HG02981 (cell line): ENCODE results near the gene RASGRP1.

ENCODE experiments used
- ATAC-seq: cut with Tn5 transposase; IDR thresholded peaks from one replicate; pipeline ENCODE4 v1.9.1; 2021; ENCODE audit warnings: mild to moderate bottlenecking, moderate library complexity; ENCODE audit not compliant: unreplicated experiment

The RASGRP1 gene

GRCh38 chr15:38508647-38509046 lies 56.0 kb downstream of the RASGRP1 start:
- no peak for ATAC-seq

- no peak for ATAC-seq
Measured at GRCh38 chr15:38507570-38507969, 57.0 kb downstream of the RASGRP1 start.

- no peak for ATAC-seq
Measured at GRCh38 chr15:38506997-38507396, 57.6 kb downstream of the RASGRP1 start.

- no peak for ATAC-seq
Measured at GRCh38 chr15:38504680-38505467, 59.7 kb downstream of the RASGRP1 start.

GRCh38 chr15:38503496-38503895 lies 61.1 kb downstream of the RASGRP1 start:
- no peak for ATAC-seq

- no peak for ATAC-seq
Measured at GRCh38 chr15:38499651-38500050, 65.0 kb downstream of the RASGRP1 start.

GRCh38 chr15:38496151-38496550 lies 68.5 kb downstream of the RASGRP1 start:
- ATAC-seq, result no peak

- ATAC-seq, result no peak
Measured at GRCh38 chr15:38490242-38490922, 74.2 kb downstream of the RASGRP1 start.

- no peak for ATAC-seq
Measured at GRCh38 chr15:38487378-38487777, 77.2 kb downstream of the RASGRP1 start.

- no peak for ATAC-seq
Measured at GRCh38 chr15:38486936-38487335, 77.7 kb downstream of the RASGRP1 start.

GRCh38 chr15:38482572-38482971 lies 82.0 kb downstream of the RASGRP1 start:
- no peak for ATAC-seq

- ATAC-seq, result no peak
Measured at GRCh38 chr15:38481761-38482160, 82.9 kb downstream of the RASGRP1 start.

- ATAC-seq, result no peak
Measured at GRCh38 chr15:38481113-38481512, 83.5 kb downstream of the RASGRP1 start.

- ATAC-seq, result no peak
Measured at GRCh38 chr15:38479756-38480155, 84.9 kb downstream of the RASGRP1 start.

GRCh38 chr15:38479266-38479665 lies 85.3 kb downstream of the RASGRP1 start:
- ATAC-seq, result no peak

GRCh38 chr15:38477637-38478036 lies 87.0 kb downstream of the RASGRP1 start:
- ATAC-seq, result no peak

- no peak for ATAC-seq
Measured at GRCh38 chr15:38476120-38476519, 88.5 kb downstream of the RASGRP1 start.

- no peak for ATAC-seq
Measured at GRCh38 chr15:38475361-38475760, 89.3 kb downstream of the RASGRP1 start.

GRCh38 chr15:38474155-38474757 lies 90.4 kb downstream of the RASGRP1 start:
- peak; percentile 87 for ATAC-seq

- ATAC-seq, result no peak
Measured at GRCh38 chr15:38471974-38472373, 92.6 kb downstream of the RASGRP1 start.

GRCh38 chr15:38470816-38471215 lies 93.8 kb downstream of the RASGRP1 start:
- no peak for ATAC-seq

GRCh38 chr15:38464675-38465074 lies 99.9 kb downstream of the RASGRP1 start:
- ATAC-seq, result no peak
